ENCODE data around the gene SUGP2.
"Not testable (repeated sequence)": the region's sequence is repeated elsewhere in the genome, so short reads cannot be mapped to it uniquely, and the experiment has no call there.

Gene SUGP2

GRCh38 chr19:18987456-18987855 lies 45.9 kb downstream of the SUGP2 start:
- no peak for DNase-seq

GRCh38 chr19:18985257-18985656 lies 48.1 kb downstream of the SUGP2 start:
- DNase-seq, result no peak

- no peak for DNase-seq
These were observed 49.1 kb downstream of the SUGP2 start for GRCh38 chr19:18984251-18984650.

GRCh38 chr19:18982669-18983068 lies 50.6 kb downstream of the SUGP2 start:
- no peak for DNase-seq

- no peak for DNase-seq
These were observed 52.8 kb downstream of the SUGP2 start for GRCh38 chr19:18980432-18981020.

GRCh38 chr19:18978616-18979015 lies 54.7 kb downstream of the SUGP2 start:
- DNase-seq, result no peak

GRCh38 chr19:18975869-18976268 lies 57.4 kb downstream of the SUGP2 start:
- DNase-seq, result no peak

- DNase-seq, result no peak
These were observed 58.3 kb downstream of the SUGP2 start for GRCh38 chr19:18975011-18975410.

- DNase-seq, result no peak
These were observed 60.5 kb downstream of the SUGP2 start for GRCh38 chr19:18972851-18973250.

GRCh38 chr19:18972301-18972811 lies 61.0 kb downstream of the SUGP2 start:
- DNase-seq, result no peak

GRCh38 chr19:18969931-18970659 lies 63.2 kb downstream of the SUGP2 start:
- DNase-seq, result no peak

- DNase-seq, result no peak
These were observed 65.8 kb downstream of the SUGP2 start for GRCh38 chr19:18967358-18968146.

GRCh38 chr19:18966307-18966706 lies 67.0 kb downstream of the SUGP2 start:
- no peak for DNase-seq

GRCh38 chr19:18964121-18964520 lies 69.2 kb downstream of the SUGP2 start:
- DNase-seq, result no peak

GRCh38 chr19:18961767-18962620 lies 71.3 kb downstream of the SUGP2 start:
- DNase-seq, result no peak

GRCh38 chr19:18960370-18960769 lies 72.9 kb downstream of the SUGP2 start:
- DNase-seq, result no peak

GRCh38 chr19:18955042-18955441 lies 78.3 kb downstream of the SUGP2 start:
- no peak for DNase-seq

- DNase-seq, result no peak
These were observed 79.2 kb downstream of the SUGP2 start for GRCh38 chr19:18954094-18954493.

- not testable (repeated sequence) for DNase-seq
These were observed 80.8 kb downstream of the SUGP2 start for GRCh38 chr19:18952364-18953003.

GRCh38 chr19:18951721-18952281 lies 81.5 kb downstream of the SUGP2 start:
- no peak for DNase-seq

- no peak for DNase-seq
These were observed 83.5 kb downstream of the SUGP2 start for GRCh38 chr19:18949858-18950257.

GRCh38 chr19:18948976-18949356 lies 84.4 kb downstream of the SUGP2 start:
- DNase-seq, result no peak

All from GOT3 (cell line).